Omental fat pad (tissue), 4 donors: ENCODE measurements around the gene SYNDIG1. TPM values are rescaled to one million over a fixed set of nuclear protein-coding genes. Genes with fewer than 3 reads are reported as not detected.
"Not testable (repeated sequence)": the region's sequence is repeated elsewhere in the genome, so short reads cannot be mapped to it uniquely, and the experiment has no call there.

ENCODE experiments used
- ATAC-seq: fragments of 150-250 bp; one replicate; pipeline ENCODE4 v1.9.1; 2016; ENCODE audit warnings: mild to moderate bottlenecking, moderate library complexity; ENCODE audit not compliant: low FRiP score
- DNase-seq: peaks from one replicate; pipeline ENCODE4 v3.0.0-alpha.2; 2019; ENCODE audit warnings: low spot score
- total RNA-seq, 4 donors: library from RNA; depleted of rRNA; stranded (reverse); fragments of >200 nt; gene quantifications; one replicate each; pipeline ENCODE4 v1.1.0, GENCODE V29; 2016
- TF ChIP-seq, protein P1 (sequence below), 3 donors: fragments of 450-650 bp; IDR thresholded peaks; one replicate each; pipeline ENCODE4 v1.5.1; 2016 to 2017; ENCODE audit warnings: antibody characterized with exemption in 3 of 3, mild to moderate bottlenecking in 3 of 3, moderate library complexity in 2 of 3

SYNDIG1 gene
- total RNA-seq, 4 donors from 2014 or later: 0.19 to 0.24 TPM; not detected in 2

DNA sequence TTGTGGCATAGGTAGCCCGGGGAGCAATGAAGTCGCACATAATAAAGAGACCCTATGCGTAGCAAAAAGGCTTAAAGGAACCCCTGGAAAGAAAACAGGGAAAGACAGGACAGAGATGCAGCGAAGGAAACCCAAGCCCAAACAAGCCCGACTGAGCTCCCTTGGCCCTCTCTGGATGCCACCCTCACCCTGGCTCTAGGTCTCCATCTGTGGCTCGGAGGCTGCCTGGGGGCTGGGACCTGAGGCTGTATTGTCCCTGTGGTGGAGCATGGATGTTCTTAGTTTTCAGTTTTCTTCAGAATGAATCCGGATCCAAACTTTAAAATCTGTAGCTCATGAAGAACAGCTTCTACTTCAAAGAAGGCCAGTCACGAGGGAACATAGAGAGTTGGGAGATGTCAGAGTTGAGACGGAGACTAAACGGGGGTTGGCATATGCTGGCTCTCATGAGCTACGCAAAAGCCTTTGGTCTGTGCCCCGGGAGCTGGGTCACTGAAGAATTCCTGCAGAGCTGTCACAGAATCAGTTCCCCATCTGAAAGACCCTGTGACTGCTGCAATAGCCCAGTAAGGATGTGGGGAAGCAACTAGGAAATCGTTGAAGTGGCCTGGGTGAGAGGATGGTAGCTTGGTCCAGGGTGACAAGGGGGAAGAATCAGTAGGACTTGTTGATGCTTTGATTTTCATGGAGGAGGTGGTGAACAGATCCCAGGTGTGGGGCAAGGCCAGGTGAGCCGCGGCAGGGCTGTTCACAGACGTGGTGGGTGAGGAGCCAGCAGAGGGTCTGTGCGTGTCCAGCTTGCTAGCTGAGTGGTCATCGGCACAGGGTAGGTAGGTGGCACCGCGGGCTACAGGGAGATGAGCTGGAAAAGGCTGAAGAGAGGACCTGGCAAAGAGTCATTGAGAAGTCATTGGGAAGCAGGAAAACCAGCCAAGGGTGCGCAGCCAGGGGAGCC lies 35.2 kb downstream of the SYNDIG1 start:
- no peak for DNase-seq
- TF ChIP-seq, protein P1, sequence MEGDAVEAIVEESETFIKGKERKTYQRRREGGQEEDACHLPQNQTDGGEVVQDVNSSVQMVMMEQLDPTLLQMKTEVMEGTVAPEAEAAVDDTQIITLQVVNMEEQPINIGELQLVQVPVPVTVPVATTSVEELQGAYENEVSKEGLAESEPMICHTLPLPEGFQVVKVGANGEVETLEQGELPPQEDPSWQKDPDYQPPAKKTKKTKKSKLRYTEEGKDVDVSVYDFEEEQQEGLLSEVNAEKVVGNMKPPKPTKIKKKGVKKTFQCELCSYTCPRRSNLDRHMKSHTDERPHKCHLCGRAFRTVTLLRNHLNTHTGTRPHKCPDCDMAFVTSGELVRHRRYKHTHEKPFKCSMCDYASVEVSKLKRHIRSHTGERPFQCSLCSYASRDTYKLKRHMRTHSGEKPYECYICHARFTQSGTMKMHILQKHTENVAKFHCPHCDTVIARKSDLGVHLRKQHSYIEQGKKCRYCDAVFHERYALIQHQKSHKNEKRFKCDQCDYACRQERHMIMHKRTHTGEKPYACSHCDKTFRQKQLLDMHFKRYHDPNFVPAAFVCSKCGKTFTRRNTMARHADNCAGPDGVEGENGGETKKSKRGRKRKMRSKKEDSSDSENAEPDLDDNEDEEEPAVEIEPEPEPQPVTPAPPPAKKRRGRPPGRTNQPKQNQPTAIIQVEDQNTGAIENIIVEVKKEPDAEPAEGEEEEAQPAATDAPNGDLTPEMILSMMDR (IDR thresholded peaks at IDR 0.05): no peak
- ATAC-seq: no peak

DNA sequence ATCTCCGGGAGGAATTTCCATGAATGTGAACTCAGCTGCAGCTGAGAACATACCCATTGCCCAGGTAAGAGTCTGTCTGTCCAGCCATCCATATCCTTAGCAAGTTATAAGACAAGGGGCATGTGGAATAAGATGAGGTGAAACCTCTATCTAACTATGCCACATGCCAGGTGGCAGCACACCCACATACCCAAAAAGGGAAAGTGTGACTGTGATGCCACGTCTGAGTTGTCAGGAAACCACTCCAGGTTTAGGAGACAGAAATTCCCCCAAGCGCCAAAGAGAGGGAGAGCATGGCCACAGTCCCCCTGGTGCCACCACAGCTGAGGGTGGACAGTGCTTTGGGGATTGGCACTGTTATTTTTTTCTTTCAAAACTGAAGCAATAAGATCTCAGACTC lies 36.7 kb downstream of the SYNDIG1 start:
- no peak for DNase-seq
- TF ChIP-seq, protein P1 (IDR thresholded peaks at IDR 0.05): no peak
- no peak for ATAC-seq

DNA sequence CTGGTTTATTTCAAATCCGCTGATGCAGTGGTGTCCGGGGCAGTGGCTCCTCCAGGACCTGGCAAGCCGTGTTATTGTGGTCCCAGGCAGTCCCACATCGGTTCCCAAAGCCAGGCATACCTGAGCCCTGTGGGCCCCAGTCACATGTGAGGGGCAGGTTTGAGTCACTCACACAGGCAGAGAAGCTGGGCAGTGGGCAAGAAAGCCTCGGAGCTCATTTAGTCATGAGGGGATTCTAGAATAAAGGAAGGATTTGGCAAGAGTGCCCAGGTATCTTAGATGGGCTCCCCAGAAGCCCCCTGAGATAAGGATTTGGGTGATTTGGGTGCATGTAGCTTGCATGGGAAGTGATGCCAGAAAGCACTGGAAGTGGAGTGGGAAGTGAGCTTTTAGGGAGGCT lies 37.3 kb downstream of the SYNDIG1 start:
- ATAC-seq: no peak
- TF ChIP-seq, protein P1 (IDR thresholded peaks at IDR 0.05): no peak
- DNase-seq: no peak

DNA sequence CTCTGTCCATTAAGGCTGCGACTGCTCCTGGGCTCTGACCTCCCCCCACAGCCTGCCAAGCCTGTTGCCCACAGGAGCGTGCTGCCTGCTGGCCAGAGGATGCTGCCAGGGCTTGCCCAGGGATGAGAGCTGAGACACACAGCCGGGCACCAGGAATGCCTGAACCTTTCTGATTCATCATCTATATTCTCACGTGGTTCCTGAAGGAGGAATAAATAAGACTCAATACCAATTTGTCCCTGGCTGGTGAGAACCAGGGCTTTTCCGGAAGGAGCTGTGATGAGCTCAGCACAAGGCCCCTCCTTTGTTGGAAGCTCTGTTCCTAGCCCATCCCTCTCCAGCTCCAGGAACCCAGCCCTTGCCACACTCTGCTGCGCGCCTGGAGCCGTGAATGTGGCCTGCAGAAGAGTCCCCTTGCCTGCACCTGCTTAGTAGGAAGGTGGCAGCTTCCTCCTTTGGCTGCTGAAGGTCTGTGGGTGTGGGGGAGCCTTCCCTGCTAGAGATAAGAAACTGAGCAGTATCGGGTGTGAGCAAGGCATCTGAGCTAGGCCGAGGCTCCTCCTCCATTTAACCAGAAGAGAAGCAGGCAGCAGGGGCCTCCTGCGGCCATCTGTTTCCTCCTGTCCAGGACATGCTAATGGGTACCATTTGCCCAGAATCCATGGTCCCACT lies 37.9 kb downstream of the SYNDIG1 start:
- ATAC-seq (no peak), DNase-seq (no peak)
- TF ChIP-seq, protein P1 (IDR thresholded peaks at IDR 0.05): no peak

DNA sequence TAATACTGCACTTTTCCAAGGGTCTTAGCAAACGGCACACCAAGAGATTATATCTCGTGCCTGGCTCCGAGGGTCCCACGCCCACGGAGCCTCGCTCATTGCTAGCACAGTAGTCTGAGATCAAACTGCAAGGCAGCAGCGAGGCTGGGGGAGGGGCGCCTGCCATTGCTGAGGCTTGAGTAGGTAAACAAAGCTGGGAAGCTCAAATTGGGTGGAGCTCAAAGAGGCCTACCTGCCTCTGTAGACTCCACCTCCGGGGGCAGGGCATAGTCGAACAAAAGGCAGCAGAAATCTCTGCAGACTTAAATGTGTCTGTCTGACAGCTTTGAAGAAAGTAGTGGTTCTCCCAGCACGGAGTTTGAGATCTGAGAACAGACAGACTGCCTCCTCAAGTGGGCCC lies 43.0 kb downstream of the SYNDIG1 start:
- DNase-seq, ATAC-seq: not testable (repeated sequence)

DNA sequence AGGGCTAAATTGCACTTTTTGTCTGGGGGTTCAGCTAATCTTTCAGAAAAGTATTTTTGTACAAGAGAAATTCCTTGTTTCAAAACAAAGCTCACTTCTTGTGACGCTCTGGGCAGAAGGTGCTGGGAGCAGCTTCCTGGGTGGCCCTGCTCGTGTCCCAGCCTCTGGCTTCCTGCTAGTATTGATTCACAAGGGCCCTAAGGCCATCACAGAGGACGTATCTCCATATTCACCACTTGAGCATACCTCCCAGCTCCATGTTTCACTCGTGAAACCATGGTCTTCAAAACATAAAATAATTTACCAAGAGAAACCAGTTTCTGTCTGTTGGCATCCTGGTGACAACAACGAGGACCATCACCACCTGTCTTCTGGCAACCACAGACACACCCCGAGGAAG lies 49.1 kb downstream of the SYNDIG1 start:
- no peak for DNase-seq
- no peak for ATAC-seq
- TF ChIP-seq, protein P1 (IDR thresholded peaks at IDR 0.05): no peak

DNA sequence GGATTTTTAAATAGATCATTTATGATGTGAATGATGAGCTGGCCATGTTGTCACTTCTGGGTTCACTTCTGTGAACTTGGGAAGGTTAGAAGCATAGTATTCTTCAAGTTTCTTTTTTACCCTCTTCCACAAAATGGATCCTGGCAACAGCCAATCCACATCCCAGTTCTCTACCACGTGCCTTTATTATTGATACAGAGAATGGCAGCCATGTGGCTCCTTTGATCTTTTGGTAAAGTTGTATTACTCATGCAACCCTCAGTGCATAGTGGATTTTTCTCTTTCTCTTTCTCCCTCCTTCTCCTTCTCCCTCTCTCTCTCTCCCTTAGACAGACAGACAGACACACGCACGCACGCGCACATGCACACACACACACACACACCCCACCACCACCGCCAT lies 50.0 kb downstream of the SYNDIG1 start:
- DNase-seq (no peak), ATAC-seq (no peak)
- TF ChIP-seq, protein P1 (IDR thresholded peaks at IDR 0.05): no peak
